Left lung (tissue), 10 donors: ENCODE measurements around the gene GOLT1A. TPM values are rescaled to one million over a fixed set of nuclear protein-coding genes. Genes with fewer than 3 reads are reported as not detected.

Experiments
- ATAC-seq: fragments of 200-7000 bp; cut with Tn5 transposase; one replicate; pipeline ENCODE4 v1.9.1; 2020; ENCODE audit warnings: moderate library complexity
- DNase-seq, 4 donors: peaks; one replicate each; pipeline ENCODE4 v3.0.0-alpha.2; 2013 to 2020
- H3K27ac ChIP-seq, 2 donors: fragments of 200-600 bp; sonication (generic) in 1 of 2; one replicate each; pipeline versions ENCODE4 v1.5.0 to v1.8.0; 2020 to 2021
- H3K27me3 ChIP-seq, 2 donors: fragments of 200-600 bp; sonication (generic) in 1 of 2; one replicate each; pipeline versions ENCODE4 v1.5.0 to v1.8.0; 2020 to 2021
- H3K36me3 ChIP-seq, 2 donors: fragments of 200-600 bp; sonication (generic) in 1 of 2; one replicate each; pipeline versions ENCODE4 v1.5.0 to v1.8.0; 2020 to 2021
- H3K4me1 ChIP-seq, 2 donors: fragments of 200-600 bp; one replicate each; pipeline ENCODE4 v1.8.0; 2021
- H3K4me3 ChIP-seq, 2 donors: fragments of 200-600 bp; sonication (generic) in 1 of 2; one replicate each; pipeline versions ENCODE4 v1.5.0 to v1.8.0; 2020 to 2021; ENCODE audit warnings: mild to moderate bottlenecking in 1 of 2
- H3K9me3 ChIP-seq, 2 donors: fragments of 200-600 bp; sonication (generic) in 1 of 2; one replicate each; pipeline versions ENCODE4 v1.5.0 to v1.8.0; 2020 to 2021
- intact Hi-C, 2 donors: fragments of 100-400 bp; cut with DNase I; formaldehyde crosslinking; loops; one replicate each; pipeline versions ENCODE4 v1.11.2 to v1.14.2; 2022
- polyA plus RNA-seq, 6 donors: library from polyadenylated mRNA; unstranded; fragments of 120-200 nt; gene quantifications; one replicate each; pipeline ENCODE4 v1.2.1, GENCODE V29; 2013; ENCODE audit not compliant: insufficient read length in 6 of 6
- total RNA-seq, 2 donors: library from RNA; stranded (reverse); fragmentation: NEBNext Ultra II Directional; extraction: Animal tissue kit (Norgen Biotek cat#: 25700); gene quantifications; one replicate each; pipeline ENCODE4 v1.2.1, GENCODE V29; 2021
- TF ChIP-seq, protein P1 (sequence below), 2 donors: fragments of 200-600 bp; sonication (generic) in 1 of 2; IDR thresholded peaks; one replicate each; pipeline versions ENCODE4 v1.5.0 to v1.8.0; 2021; ENCODE audit warnings: antibody characterized with exemption in 2 of 2
- donor health status: DM: no; HTN: yes; CAD: no.
- donor health status: DM: no; HTN: no; CAD: no.

The GOLT1A gene
- total and polyA plus RNA-seq, 8 donors, result 4.4 to 22.6 (median 9.2) TPM

- TF ChIP-seq, protein P1, sequence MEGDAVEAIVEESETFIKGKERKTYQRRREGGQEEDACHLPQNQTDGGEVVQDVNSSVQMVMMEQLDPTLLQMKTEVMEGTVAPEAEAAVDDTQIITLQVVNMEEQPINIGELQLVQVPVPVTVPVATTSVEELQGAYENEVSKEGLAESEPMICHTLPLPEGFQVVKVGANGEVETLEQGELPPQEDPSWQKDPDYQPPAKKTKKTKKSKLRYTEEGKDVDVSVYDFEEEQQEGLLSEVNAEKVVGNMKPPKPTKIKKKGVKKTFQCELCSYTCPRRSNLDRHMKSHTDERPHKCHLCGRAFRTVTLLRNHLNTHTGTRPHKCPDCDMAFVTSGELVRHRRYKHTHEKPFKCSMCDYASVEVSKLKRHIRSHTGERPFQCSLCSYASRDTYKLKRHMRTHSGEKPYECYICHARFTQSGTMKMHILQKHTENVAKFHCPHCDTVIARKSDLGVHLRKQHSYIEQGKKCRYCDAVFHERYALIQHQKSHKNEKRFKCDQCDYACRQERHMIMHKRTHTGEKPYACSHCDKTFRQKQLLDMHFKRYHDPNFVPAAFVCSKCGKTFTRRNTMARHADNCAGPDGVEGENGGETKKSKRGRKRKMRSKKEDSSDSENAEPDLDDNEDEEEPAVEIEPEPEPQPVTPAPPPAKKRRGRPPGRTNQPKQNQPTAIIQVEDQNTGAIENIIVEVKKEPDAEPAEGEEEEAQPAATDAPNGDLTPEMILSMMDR (IDR thresholded peaks at IDR 0.05), result no peak
- ATAC-seq, result no peak
- Histone ChIP-seq H3K9me3 (no peaks in the 10 kb centered on the region), H3K27me3 (no peaks in the 10 kb centered on the region), H3K36me3 (no peaks in the 10 kb centered on the region), H3K4me1 (no peaks in the 10 kb centered on the region), H3K27ac (no peak overlapping the region), H3K4me3 (no peak overlapping the region)
- peak in 1 of 4 donors; percentile 68 for DNase-seq
- intact Hi-C loops, result no loop called here
Observed at GRCh38 chr1:204227996-204228785, 14.4 kb upstream of the GOLT1A start.

GRCh38 chr1:204227351-204227750 is 13.6 kb upstream of the GOLT1A start:
- intact Hi-C loops, result no loop called here
- Histone ChIP-seq H3K27me3 (no peaks in the 10 kb centered on the region), H3K9me3 (no peaks in the 10 kb centered on the region), H3K4me1 (no peaks in the 10 kb centered on the region), H3K36me3 (no peaks in the 10 kb centered on the region), H3K4me3 (no peak overlapping the region), H3K27ac (no peak overlapping the region)
- ATAC-seq (no peak), DNase-seq (no peak)
- TF ChIP-seq, protein P1 (IDR thresholded peaks at IDR 0.05), result no peak

DNA sequence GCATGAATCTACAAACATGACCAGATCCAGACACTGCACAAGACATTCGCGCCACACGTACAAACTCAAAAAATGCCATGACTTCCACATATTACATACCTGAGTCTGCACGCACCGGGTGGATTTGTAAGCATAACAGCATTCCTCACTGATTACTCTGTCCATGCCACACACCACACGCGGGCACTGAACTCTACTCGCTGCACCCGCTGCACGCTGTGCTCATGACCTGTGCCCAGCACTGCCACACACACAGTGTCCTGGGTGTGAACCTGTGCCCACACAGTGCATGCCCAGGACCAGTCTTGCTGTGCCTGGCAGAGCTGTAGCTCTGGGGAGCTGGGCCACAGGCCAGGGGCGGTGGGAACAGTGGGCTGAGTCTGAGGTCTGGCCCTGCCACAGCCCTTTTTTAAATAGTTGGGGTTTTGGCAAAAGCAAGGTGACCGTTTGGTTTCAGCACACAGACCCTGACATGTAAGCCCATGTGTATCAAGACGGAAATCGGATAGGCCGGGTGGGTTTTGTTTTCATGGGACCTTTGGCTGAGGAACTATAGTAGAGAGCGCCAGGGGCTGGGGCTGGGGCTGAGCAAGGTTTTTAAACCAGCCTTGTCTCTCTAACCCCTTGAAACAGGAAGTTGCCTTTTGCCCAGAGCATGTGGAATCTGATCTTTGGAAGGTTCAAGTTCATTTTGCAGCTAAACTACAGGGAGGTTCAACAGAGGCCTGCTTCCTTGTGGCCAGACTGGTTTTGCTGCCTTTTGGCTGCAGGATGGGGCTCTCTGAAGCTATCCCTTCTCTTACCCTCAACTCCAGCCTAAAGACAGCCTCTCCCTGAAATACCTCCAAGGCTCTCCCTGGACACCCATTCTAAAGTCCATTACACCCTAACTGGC is 12.3 kb upstream of the GOLT1A start:
- H3K36me3 ChIP-seq, result no peaks in the 10 kb centered on the region
- no peak overlapping the region for H3K27ac ChIP-seq
- no peaks in the 10 kb centered on the region for H3K27me3 ChIP-seq
- ATAC-seq (peak; percentile 59), DNase-seq (peak in 2 of 4 donors; percentile 3 to 54)
- H3K4me1 ChIP-seq, result no peaks in the 10 kb centered on the region
- no peak overlapping the region for H3K4me3 ChIP-seq
- intact Hi-C loops, result no loop called here
- no peaks in the 10 kb centered on the region for H3K9me3 ChIP-seq
- TF ChIP-seq, protein P1 (IDR thresholded peaks at IDR 0.05), result no peak

DNA sequence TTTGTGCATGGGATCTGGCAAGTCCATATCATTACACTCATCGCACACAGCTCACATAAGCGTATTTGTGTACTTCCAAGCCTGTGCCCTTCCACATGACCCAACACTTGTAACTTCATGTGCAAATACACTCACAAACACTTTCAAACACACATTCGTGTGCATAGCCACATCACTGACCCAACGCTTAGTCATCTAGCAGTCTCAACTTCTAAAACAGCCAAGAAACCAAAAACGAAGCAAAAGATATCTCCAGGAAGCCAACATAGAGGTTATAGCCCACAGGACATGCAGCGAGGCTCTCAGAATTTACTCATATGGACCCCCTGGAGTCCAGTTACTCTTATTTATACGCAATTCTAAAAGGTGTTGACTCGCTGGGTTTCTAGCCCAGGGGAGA is 10.9 kb upstream of the GOLT1A start:
- Histone ChIP-seq H3K4me1 (no peaks in the 10 kb centered on the region), H3K4me3 (no peak overlapping the region), H3K27ac (no peak overlapping the region), H3K36me3 (no peaks in the 10 kb centered on the region), H3K9me3 (no peaks in the 10 kb centered on the region), H3K27me3 (no peaks in the 10 kb centered on the region)
- TF ChIP-seq, protein P1 (IDR thresholded peaks at IDR 0.05), result no peak
- ATAC-seq, result no peak
- DNase-seq, result no peak
- intact Hi-C loops, result no loop called here
